GM19397 (cell line): ENCODE results near the gene DPH7.
"Not testable (repeated sequence)": the region's sequence is repeated elsewhere in the genome, so short reads cannot be mapped to it uniquely, and the experiment has no call there.

ENCODE experiments used
- ATAC-seq: cut with Tn5 transposase; IDR thresholded peaks from one replicate; pipeline ENCODE4 v1.9.1; 2021; ENCODE audit warnings: mild to moderate bottlenecking, moderate library complexity; ENCODE audit not compliant: unreplicated experiment

The DPH7 gene

DNA sequence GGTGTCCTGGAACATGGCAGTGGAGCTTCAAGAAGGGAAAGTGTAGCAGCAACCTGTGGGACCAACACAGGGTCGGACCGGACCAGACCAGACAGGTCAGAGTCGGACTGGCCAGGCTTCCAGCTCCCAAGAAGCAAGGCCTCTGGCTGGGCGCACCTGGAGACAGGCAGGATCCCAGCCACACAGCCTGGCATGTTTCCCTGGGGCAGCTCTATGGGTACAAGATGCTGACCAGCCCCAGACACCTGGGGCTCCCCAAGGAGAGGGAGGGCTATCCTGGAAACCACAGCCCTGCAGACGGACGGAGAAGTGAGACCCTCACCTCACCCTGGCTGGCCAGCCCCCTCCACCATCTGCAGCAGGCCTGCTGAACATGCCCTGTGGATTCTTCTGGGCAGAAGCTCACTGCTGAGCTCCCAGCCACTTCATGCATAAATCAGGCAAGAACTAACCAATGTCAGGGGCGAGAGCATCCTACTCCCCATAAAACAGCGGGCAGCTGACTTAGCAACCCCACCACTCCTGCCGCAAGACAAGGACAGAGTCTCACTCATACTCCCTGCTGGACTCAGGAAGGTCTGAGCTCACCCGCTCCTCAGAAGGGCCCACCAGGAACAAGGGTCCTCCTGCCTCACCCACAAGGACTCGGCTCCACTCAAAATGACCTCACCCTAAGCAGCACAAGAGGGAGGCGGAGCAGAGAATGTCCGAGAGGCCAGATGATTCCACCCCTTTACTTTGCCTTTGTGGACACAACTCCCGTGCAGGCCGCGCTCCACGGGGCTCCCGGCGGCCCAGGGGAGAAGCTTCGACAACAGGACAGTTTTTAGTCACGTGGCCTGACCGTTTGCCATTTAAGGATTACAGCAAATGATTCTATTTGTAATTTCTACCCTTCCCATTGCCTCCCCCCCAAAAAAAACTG, 2.9 kb upstream of the DPH7 start:
- ATAC-seq = no peak

DNA sequence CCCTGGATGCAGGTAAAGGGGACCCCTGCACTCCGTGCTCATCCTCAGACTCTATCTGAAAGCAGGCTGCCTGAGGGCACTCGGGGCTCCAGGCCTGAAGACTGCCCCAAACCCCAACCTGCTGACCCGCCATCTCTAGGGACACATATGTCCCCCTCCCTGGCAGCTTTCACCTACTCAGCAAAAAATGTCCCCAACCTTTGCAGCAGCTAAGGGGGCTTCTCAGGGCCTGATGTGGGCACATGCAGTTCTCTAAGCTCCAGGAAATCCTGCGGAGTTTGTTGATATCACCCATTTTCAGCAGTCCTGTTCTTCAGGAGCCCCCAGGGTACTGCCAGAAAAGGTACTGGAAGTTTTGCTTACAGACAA, 2.2 kb upstream of the DPH7 start:
- no peak for ATAC-seq

DNA sequence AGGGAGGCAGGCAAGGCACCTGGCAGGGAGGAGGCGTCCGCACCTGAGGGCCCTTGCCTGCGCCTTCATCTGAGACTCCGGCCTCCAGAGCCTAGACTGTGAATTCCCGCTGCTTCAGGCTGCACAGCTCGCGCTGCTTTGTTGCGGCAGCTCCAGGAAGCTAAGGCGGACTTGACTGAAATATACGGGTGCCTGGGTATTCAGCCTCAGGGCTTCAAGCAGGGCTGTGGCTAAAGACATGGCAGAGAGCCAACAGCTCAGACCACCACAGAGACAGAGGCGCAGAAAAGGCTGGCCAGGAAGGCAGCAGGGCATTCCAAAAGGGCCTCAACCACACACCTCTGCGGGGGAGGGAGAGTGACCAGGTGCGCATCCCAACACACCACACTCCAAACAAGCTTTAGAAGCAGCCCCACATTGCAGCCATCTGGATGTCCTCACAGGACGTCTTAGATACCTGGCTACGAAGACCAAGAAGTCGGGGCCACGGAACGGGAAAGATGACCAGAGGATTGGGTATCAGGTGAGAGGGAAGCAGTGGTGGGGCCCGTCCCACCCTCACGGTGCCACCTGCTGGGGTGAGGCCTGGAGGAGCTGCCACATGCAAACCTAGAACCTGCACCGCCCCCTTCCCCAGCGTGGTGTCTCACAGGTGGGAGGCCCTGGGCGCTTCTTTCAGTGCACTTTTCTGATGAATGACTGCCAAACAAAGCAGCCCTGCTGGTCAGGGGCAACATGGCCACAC, 1.7 kb upstream of the DPH7 start:
- ATAC-seq = no peak

GRCh38 chr9:137579259-137579604, 507 bp upstream of the DPH7 start:
- no peak for ATAC-seq

DNA sequence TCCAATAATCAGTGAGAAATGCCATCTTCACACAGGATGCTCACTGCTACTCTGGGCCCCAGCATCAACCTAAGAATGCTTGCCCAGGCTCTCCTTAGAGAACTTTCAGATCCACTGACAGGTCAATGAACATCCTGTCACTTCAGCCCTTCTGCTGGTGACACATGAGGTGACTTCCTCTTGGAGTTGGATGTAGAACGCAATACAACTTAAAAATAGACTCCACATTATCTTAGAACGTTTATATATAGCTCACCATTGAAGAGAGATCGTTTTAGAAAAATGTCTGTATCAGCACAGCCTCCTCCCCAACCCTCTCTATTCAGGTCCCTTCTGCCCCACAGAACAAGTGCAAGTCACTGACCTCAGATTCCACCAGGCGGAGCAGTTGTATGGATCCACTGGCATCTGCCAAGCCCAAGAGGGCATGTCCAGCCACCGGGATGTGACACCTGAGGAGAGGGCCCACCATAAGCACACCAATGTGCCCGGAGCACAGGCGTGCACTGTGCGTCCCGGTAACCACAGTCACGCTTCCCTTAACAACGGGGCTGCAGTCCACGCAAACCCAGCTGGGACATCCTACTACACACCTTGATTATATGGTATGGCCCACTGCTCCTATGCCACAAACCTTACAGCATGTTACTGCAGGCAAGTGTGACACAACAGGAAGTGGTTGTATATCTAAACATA, 2.9 kb downstream of the DPH7 start:
- no peak for ATAC-seq

GRCh38 chr9:137575364-137575715, 3.4 kb downstream of the DPH7 start:
- ATAC-seq = no peak

GRCh38 chr9:137574192-137574591, 4.5 kb downstream of the DPH7 start:
- no peak for ATAC-seq

- no peak for ATAC-seq
These were observed 8.2 kb downstream of the DPH7 start for GRCh38 chr9:137570566-137570965.

DNA sequence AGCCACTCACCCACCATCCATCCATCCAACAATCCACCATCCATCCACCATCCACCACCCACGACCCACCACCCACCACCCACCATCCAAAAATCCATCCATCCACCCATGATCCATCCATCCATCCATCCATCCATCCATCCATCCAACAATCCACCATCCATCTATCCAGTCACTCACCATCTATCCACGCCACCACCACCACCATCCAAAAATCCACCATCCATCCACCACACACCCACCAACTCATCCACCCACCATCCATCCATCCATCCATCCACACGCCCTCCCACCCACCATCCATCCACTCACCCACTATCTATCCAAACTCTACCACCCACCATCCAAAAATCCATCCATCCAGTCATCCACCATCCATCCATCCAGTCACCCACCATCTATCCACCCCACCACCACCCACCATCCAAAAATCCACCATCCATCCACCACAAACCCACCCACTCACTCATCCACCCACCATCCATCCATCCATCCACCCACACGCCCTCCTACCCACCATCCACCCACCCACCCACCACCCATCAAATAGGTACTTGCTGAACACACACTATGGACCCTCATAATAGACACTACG, 9.0 kb downstream of the DPH7 start:
- no peak for ATAC-seq

DNA sequence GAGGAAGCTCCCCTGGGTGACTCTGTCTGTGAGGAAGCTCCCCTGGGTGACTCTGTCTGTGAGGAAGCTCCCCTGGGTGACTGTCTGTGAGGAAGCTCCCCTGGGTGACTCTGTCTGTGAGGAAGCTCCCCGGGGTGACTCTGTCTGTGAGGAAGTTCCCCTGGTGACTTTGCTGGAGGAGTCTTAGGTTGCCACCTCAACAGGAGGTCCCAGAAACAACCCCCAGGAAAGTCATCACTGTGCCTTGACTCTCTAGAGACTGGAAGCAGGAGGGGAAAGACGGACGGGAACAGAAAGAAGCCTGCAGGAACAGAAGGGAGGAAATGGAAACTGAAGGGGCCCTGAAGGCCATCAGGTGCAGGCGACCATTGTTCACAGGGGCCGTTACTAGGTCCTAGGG, 10.3 kb downstream of the DPH7 start:
- ATAC-seq = not testable (repeated sequence)

DNA sequence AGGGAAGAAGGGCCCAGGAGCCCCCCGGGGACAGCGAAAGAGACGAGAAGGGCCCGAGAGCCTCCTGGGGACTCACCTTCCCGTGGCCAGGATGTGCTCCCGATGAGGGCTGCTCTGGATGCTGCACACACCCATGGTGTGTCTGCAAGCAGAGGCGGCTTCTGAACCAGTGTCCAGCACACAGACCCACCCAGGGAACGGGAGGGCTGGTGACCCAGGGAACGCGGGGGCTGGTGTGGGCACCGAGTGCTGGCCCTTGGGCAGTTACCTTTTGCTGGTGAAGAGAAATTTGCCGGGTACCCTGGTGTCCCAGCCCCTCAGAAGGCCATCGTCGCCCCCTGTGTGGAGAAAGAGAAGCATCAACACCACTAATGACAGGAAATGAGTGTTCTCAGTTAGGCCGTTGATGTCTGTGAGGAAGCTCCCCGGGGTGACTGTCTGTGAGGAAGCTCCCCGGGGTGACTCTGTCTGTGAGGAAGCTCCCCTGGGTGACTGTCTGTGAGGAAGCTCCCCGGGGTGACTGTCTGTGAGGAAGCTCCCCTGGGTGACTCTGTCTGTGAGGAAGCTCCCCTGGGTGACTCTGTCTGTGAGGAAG, 13.8 kb downstream of the DPH7 start:
- ATAC-seq = no peak

DNA sequence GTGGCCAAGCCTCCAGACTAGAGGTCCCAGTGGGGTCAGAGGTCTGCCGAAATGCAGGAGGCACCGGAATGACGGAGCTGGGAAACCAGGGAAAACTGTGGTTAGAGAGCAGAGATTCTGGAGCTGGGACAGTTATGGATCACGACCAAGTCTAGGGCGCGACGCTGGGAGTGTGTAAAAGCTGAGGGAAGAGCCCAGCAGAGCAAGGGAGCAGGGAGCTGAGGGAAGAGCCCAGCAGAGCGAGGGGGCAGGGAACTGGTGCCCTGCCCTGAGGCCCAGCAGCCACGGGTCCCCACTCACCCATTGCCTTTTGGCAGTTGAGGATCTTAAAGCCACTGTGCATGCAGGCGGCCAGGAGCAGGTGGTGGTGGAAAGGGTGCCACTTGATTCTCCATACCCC, 14.6 kb downstream of the DPH7 start:
- ATAC-seq = no peak

DNA sequence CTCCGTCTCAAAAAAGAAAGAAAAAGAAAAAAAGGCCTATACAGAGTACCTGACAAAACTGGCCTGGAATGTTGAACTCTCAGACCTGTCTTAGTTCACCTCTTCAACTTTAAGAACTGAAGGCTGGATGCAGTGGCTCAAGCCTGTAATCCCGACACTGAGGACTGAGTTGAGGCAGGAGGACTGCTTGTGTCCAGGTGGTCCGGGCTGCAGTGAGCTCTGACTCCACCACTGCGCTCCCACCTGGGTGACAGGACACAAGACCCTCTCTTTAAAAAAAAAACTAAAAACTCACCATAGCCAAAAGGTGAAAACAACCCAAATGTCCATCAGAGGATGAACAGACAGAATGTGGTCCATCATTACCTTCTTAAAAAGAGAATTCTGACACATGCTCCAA, 20.6 kb downstream of the DPH7 start:
- ATAC-seq = no peak

DNA sequence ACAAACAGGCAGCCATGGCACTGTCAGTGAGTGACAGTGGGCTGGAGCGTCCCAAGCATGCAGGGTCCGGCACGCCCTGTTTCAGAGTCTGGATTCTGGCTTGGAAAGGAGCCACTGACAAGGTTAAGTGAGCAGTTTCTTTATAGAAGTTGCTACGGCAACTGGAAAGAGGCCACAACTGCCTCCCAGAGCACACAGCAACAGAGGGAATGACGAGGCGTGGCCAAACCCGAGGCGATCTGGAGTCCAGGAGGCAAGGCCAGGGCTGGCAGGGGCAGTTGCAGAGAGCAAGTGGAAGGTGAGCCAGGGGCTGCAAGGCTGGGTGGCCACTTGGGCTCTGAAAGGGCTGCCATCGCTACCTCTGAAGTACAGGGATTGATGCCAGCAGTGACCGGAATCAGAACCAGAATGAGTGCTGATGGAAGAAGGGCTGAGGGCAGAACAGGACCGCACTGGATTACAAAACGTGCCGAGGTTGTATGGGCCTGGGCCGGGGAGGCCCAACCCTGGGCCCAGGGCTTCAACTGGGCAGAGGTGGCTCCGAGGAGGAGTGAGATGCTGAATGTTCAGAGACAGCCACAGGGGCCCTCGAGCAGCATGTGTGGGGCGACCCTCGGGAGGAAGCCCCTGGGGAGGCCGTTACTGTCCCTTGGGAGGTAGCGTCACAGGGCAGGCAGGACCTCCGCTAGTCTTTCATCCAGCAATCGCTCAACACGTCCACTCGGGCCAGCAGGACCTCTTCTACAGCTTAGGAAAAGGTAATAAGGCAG, 22.5 kb downstream of the DPH7 start:
- no peak for ATAC-seq

GRCh38 chr9:137555179-137555578, 23.5 kb downstream of the DPH7 start:
- no peak for ATAC-seq

DNA sequence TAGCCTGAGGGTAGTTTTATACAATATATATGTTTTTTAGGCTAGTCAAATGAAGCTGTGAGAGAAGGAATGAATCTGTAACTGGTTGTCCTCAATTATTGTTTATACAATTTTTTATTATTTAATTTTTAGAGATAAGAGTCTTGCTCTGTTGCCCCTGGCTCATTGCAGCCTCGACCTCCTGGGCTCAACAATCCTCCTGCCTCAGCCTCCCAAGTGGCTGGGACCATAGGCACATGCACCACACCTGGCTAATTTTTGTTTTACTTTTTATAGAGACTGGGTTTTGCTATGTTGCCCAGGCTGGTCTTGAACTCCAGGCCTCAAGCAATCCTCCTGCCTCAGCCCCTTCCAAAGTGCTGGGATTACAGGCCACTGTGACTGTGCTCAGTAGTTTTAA, 24.4 kb downstream of the DPH7 start:
- ATAC-seq = no peak

- not testable (repeated sequence) for ATAC-seq
These were observed 25.1 kb downstream of the DPH7 start for GRCh38 chr9:137553654-137554053.

DNA sequence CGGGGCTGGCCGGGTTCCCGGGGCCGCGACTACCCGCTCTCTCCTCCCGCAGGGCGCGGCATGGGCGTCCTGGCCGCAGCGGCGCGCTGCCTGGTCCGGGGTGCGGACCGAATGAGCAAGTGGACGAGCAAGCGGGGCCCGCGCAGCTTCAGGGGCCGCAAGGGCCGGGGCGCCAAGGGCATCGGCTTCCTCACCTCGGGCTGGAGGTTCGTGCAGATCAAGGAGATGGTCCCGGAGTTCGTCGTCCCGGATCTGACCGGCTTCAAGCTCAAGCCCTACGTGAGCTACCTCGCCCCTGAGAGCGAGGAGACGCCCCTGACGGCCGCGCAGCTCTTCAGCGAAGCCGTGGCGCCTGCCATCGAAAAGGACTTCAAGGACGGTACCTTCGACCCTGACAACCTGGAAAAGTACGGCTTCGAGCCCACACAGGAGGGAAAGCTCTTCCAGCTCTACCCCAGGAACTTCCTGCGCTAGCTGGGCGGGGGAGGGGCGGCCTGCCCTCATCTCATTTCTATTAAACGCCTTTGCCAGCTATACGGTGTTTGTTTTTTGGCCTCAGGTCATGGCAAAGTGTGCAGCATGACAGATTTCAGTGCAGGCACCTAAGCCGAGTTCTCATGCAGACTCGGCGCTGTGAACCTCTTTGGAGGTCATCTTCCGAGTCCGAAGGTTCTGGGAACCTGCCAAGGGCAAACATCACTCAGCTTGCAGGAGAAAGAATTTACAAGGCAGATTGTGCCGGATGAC, 26.5 kb downstream of the DPH7 start:
- no peak for ATAC-seq

DNA sequence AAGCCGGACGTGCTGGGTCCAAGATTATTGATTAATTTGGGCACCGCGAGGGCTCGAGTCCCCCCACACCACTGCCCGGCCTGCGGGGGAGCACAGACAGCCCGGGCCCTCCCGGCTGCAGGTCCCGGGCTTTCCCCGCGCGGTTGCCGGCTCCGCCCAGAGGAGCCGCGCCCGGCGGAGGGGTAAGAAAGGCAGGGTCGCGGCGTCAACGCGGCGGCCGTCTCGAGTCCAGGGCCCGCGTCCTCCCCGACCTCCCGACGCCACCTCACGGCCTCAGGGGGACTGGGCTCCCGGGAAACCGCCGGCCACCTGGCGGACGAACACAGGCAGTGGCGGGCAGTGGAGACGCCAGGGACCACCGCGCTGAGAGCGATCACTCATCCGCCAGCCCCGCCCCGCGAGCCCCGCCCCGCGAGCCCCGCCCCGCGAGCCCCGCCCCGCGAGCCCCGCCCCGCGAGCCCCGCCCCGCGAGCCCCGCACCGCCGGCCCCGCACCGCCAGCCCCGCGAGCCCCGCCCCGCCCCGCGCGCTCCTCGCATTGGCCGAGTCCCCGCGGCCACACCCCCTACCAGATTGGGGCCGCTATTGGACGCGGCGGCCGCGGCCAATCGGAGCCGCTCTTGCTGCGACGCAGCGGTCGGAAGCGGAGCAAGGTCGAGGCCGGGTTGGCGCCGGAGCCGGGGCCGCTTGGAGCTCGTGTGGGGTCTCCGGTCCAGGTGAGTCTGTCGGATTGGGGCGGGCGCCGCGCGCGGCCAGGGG, 27.3 kb downstream of the DPH7 start, which contains the start of gene MRPL41:
Gene MRPL41, plus strand, starts transcription at position 616 of the 758 bp plus-strand sequence. CDS start 203 bp downstream, outside the sequence.
- peak; percentile 82 for ATAC-seq
